ENCODE measurements around the gene TAF11L5. TPM values are rescaled to one million over a fixed set of nuclear protein-coding genes. Genes with fewer than 3 reads are reported as not detected.
"Not testable (repeated sequence)": the region's sequence is repeated elsewhere in the genome, so short reads cannot be mapped to it uniquely, and the experiment has no call there.

TAF11L5 gene
- not detected in 2 replicates for polyA plus RNA-seq
- polyA minus RNA-seq: not detected in 2 replicates

GRCh38 chr5:17524935-17525334 is at the start of gene TAF11L5:
TSS of gene TAF11L5 (plus strand) at chr5:17525235.
- not testable (repeated sequence) for H4K20me1 ChIP-seq (ENCODE audit: insufficient read depth); H3K4me2 ChIP-seq (ENCODE audit: low read length); H3K9me3 ChIP-seq (ENCODE audit: low read length); H3K9me2 ChIP-seq (ENCODE audit: insufficient read depth, low read length); H3F3A ChIP-seq (ENCODE audit: insufficient read depth, low read length, poor library complexity, severe bottlenecking); H3K36me3 ChIP-seq (ENCODE audit: insufficient read depth, low read length); H3K4me3 ChIP-seq (ENCODE audit: low read length); H3K9ac ChIP-seq (ENCODE audit: low read length); H3K79me2 ChIP-seq (replicated peaks; ENCODE audit: insufficient read depth, low read length); H3K27ac ChIP-seq (ENCODE audit: low read length); H3K27me3 ChIP-seq (ENCODE audit: insufficient read depth, low read depth, low read length); H2AFZ ChIP-seq (ENCODE audit: low read depth, low read length)

DNA sequence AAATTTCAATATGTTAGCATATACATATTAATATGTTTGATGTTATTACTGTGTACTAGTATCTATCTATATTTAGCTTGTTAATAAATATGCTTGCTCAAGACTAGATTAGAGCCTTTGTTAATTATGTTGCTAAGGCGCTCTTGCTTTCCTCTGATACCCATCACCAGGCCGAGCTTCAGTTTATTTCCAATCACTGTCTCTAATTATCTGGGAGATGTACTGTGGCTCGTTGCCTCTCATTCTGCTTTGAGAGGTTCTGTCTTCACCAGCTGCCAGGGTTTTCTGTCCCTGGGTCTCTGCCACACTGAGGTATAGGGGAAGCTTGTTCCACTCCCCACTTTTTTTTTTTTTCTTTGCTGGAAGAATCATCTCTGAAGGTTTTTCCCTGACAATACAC is 48.0 kb upstream of the TAF11L5 start:
- Histone ChIP-seq H3K27me3 (ENCODE audit: insufficient read depth, low read depth, low read length) (no peaks in the 10 kb centered on the region), H3K4me2 (ENCODE audit: low read length) (no peak overlapping the region), H3K79me2 (replicated peaks; ENCODE audit: insufficient read depth, low read length) (no peaks in the 10 kb centered on the region), H3K27ac (ENCODE audit: low read length) (peak overlapping the region; percentile 69), H3K9ac (ENCODE audit: low read length) (no peak overlapping the region), H3K9me2 (ENCODE audit: insufficient read depth, low read length) (no peaks in the 10 kb centered on the region), H4K20me1 (ENCODE audit: insufficient read depth) (no peaks in the 10 kb centered on the region), H3F3A (ENCODE audit: insufficient read depth, low read length, poor library complexity, severe bottlenecking) (no peaks in the 10 kb centered on the region), H3K9me3 (ENCODE audit: low read length) (no peaks in the 10 kb centered on the region), H3K4me3 (ENCODE audit: low read length) (peak overlapping the region; percentile 9), H3K36me3 (ENCODE audit: insufficient read depth, low read length) (no peaks in the 10 kb centered on the region), H2AFZ (ENCODE audit: low read depth, low read length) (no peak overlapping the region)
- TF ChIP-seq MXI1 (conservative IDR thresholded peaks at IDR 0.05; ENCODE audit: poor library complexity, severe bottlenecking) (no peak), EP300 (conservative IDR thresholded peaks at IDR 0.05; ENCODE audit: poor library complexity, severe bottlenecking) (no peak), EZH2 (IDR thresholded peaks at IDR 0.05; ENCODE audit: borderline replicate concordance, insufficient read depth, low read length, poor library complexity, severe bottlenecking) (no peak), POLR2AphosphoS5 (IDR thresholded peaks at IDR 0.05) (no peak), SMC3 (conservative IDR thresholded peaks at IDR 0.05; ENCODE audit: poor library complexity) (no peak), RAD21 (conservative IDR thresholded peaks at IDR 0.05) (no peak)
- TF ChIP-seq, protein P1, sequence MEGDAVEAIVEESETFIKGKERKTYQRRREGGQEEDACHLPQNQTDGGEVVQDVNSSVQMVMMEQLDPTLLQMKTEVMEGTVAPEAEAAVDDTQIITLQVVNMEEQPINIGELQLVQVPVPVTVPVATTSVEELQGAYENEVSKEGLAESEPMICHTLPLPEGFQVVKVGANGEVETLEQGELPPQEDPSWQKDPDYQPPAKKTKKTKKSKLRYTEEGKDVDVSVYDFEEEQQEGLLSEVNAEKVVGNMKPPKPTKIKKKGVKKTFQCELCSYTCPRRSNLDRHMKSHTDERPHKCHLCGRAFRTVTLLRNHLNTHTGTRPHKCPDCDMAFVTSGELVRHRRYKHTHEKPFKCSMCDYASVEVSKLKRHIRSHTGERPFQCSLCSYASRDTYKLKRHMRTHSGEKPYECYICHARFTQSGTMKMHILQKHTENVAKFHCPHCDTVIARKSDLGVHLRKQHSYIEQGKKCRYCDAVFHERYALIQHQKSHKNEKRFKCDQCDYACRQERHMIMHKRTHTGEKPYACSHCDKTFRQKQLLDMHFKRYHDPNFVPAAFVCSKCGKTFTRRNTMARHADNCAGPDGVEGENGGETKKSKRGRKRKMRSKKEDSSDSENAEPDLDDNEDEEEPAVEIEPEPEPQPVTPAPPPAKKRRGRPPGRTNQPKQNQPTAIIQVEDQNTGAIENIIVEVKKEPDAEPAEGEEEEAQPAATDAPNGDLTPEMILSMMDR (IDR thresholded peaks at IDR 0.05; ENCODE audit: poor library complexity, severe bottlenecking): no peak

- H3K4me2 ChIP-seq (ENCODE audit: low read length): peak overlapping the region; percentile 9
- no peak overlapping the region for H3K9ac ChIP-seq (ENCODE audit: low read length)
- no peaks in the 10 kb centered on the region for H3F3A ChIP-seq (ENCODE audit: insufficient read depth, low read length, poor library complexity, severe bottlenecking)
- H3K27ac ChIP-seq (ENCODE audit: low read length): peak overlapping the region; percentile 69
- H4K20me1 ChIP-seq (ENCODE audit: insufficient read depth): no peaks in the 10 kb centered on the region
- no peaks in the 10 kb centered on the region for H3K9me2 ChIP-seq (ENCODE audit: insufficient read depth, low read length)
- H3K4me3 ChIP-seq (ENCODE audit: low read length): peak overlapping the region; percentile 9
- H3K36me3 ChIP-seq (ENCODE audit: insufficient read depth, low read length): no peaks in the 10 kb centered on the region
- no peak overlapping the region for H2AFZ ChIP-seq (ENCODE audit: low read depth, low read length)
- H3K27me3 ChIP-seq (ENCODE audit: insufficient read depth, low read depth, low read length): no peaks in the 10 kb centered on the region
- H3K79me2 ChIP-seq (replicated peaks; ENCODE audit: insufficient read depth, low read length): no peaks in the 10 kb centered on the region
- H3K9me3 ChIP-seq (ENCODE audit: low read length): no peaks in the 10 kb centered on the region
- TF ChIP-seq POLR2AphosphoS5 (IDR thresholded peaks at IDR 0.05): peak; percentile 73
- TF ChIP-seq SMC3 (conservative IDR thresholded peaks at IDR 0.05; ENCODE audit: poor library complexity): no peak
These were observed 47.3 kb upstream of the TAF11L5 start for GRCh38 chr5:17477573-17478265.

All from neural cell (in vitro differentiated cells).